Measurements from ENCODE around the gene LTBP2.

Gene LTBP2

DNA sequence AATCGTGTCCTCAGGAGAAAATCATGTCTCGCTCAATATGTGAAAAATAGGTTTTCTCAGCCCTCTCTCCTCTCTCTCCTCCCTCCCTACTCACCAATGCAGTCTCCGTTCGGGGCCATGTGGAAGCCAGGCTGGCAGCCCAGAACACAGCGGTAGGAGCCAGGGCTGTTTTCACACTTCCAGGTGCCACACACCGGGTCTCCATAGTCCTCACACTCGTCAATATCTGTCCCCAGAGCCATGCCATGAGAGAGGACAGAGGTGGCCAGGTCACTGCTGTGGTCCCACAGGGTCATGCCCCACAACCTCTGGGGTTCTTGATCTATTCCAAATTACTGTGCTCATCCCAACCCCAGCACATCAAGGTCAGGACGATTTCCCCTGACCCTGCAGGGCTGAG lies 105.0 kb downstream of the LTBP2 start:
- DNase-seq (ENCODE audit: low spot score), result no peak

DNA sequence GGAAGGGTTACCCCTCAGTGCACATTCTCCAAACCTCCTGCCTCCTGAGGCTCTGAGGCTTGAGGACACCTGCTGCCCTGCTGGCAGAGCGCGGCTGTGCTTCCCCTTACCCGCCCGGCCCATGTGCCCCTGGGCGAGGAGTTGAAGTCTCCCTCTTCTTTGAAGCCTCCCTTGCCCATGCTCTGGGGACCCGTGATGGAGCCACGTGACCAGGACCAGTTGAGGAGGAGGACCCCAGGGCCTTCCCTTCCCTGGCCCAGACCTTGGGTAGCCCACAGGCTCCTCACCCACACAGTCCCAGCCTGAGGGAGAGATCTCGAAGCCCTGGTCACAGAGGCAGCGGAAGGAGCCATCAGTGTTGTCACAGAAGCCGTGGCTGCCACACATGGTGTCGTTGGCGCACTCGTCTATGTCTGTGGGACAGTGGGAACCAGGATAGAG lies 105.6 kb downstream of the LTBP2 start:
- DNase-seq (ENCODE audit: low spot score), result no peak

DNA sequence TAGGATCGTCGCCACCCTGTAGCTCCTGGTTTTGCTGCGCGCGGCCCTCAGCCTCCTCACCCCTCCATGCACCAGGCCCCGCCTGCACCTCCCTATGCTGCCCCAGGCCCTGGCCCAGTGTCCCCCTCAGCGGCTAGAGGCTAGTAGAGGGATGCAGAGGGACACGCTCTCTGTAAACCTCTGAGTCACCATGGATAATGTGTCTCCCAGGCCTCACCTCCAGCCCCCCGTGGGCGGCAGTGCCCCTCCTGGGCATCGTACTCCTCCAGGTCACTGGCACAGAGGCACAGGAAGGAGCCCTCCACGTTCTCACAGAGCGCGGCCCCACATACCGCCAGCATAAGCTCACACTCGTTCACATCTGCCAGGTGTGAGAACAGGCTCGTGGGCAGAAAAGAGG lies 106.2 kb downstream of the LTBP2 start:
- DNase-seq (ENCODE audit: low spot score), result no peak

DNA sequence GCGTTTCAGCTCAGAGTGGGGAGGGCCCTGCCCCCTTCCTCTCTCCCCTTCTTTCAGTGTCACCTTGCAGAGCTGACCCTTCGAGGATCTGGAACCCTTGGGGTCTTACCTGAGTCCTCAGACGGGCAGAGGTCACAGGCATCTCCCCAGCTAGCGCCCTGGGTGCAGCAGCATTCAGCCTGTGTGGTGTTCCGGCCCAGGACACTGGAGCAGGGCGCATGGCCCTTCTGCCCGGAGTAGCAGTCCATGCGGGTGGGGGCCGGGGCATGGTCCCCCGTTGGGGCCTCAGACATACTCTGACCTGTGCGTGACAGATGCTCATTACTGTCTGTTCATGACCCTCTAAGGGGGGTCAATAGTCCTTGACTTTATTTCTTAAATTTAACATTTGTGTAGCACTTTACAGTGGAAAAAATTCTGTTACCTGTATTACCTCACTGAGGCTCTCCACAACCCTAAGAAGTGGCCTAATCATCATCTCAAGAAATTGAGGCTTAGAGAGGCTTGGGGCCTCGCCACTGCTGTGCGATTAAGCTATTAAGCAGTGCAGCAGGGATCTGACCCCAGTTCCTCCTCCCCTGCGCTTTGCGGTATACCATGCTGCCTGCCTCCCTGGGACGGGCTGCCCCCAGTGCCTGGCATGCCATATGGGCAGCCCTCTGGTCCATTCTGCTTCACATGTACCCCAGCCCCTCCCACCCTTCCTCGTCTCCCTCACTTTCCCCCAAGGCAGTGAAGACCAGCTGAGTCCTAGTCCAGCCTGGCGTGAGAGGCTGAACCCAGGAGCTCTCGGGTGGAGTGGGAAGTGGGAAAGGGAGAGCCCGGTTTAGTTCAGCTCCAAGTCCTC lies 106.9 kb downstream of the LTBP2 start:
- no peak for DNase-seq (ENCODE audit: low spot score)

DNA sequence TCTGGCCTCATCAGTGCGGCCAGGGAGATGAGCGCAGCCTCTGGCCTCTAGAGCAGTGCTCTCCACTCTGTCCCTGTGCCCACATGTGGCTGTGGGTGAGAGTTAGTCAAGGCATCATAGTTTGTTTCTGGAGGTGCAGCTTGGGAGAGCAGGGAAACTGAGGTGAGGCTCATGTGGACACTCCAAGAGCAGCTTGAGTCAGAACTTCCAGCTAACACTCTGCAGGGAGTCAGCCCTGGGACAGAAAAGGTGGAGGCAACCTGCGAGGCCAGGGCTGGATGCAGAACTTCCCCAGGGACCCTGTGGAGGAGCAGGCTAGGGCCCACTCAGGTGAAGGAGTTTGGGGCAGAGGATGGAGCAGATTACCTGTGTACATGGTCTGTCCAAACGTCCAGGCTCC lies 107.6 kb downstream of the LTBP2 start:
- no peak for DNase-seq (ENCODE audit: low spot score)

DNA sequence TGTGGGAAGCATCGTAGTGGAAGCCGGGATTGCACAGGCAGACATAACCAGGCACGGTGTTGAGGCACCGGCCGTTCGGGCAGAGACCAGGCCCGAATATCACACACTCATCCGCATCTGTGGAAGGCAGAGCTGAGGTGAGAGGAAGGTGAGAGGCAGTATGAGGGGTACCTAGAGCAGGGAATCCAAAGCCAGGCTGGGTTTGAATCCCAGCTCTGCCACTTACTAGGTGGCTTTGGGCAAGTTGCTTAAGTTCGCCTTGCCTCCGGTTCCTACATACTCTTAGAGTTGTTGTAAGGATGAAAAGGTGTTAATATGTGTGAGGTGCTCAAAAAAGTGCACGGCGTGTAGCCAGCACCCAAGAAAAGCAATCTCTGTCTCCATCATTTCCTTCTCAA lies 108.1 kb downstream of the LTBP2 start:
- no peak for DNase-seq (ENCODE audit: low spot score)

DNA sequence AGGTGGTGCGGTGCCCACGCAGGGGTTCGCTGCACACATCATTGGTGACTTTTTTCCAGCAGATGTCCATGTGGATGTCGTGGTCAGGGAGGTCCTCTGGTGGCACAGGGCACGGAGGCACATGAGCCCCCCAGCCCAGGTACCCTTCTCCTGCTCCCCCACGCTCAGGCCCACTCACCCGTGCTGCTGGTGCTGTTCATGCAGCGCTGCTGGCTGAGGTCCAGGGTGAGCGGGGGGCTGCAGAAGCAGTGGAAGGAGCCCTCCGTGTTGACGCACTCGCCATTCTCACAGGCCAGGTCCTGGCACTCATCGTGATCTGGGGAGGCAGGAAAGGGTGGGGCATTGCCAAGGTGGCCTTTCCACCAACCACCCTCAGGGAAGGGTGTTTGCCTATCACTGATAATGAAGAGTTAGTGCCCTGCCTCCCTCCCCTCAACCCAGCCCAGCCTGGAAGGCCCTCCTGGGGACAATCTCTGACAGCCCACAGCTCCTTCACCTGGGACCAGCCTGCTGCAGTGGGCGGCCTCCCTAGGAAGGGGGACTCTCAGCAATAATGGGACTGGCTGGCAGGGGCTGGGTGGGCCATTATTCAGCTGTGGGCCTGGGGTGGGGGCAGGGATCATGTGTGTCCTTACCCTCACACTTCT lies 108.6 kb downstream of the LTBP2 start:
- DNase-seq (ENCODE audit: low spot score), result no peak

DNA sequence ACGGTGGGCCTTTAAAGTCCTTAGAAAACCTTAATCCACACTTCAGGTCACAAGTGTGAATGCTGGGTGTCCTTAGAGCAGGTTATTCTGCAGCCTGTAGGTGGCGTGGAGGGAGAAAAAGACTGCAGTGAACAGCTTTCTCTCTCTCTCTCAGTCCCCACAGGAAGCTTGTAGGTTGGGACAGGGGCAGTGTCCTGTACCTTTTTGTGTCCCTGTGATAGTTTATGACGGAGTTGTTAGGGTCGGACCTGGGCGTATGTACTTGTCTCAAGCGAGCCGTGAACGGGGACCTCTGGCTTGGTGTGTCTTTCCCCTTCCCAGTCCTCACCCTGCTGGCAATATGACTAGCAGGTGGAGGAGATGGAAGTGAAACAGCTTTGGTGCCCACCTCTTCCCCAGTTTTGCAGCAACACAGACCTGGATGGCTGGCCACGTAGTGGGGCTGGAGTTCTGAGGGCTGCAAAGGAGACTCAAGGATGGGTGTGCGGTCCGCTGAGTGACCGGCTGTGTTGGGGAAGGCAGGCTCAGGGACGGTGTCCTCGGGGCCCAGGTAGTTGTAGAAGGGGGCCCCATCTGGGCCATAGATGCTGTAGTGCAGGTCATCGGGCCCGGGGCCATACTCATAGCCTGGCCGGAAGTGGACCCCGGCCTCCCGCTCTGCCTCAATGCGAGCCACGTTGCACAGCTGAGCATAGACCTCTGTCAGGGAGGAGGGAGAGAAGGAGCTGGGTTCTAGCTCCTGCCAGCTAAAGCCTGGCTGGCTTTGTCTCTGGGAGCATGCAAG lies 109.6 kb downstream of the LTBP2 start:
- DNase-seq (ENCODE audit: low spot score), result peak; percentile 60

DNA sequence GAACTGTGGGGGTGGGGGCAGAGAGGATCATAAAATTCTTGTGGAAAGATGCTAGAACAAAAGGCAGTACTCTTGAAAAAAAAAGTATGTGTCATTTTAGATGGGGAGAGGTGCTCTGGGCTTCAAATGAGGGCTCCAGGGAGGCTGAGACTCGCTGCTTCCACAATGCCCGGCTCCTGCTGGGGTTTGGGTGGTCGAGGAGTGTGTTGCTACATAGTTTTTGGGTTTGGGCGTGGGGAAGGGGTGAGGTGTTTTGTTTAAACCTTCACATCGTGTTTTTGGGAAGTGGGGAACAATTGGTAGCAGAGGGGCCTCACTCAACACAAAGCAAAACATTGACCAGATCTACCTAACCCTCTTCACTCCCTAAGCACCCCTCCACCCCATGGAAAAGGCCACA lies 110.3 kb downstream of the LTBP2 start:
- DNase-seq (ENCODE audit: low spot score), result no peak

DNA sequence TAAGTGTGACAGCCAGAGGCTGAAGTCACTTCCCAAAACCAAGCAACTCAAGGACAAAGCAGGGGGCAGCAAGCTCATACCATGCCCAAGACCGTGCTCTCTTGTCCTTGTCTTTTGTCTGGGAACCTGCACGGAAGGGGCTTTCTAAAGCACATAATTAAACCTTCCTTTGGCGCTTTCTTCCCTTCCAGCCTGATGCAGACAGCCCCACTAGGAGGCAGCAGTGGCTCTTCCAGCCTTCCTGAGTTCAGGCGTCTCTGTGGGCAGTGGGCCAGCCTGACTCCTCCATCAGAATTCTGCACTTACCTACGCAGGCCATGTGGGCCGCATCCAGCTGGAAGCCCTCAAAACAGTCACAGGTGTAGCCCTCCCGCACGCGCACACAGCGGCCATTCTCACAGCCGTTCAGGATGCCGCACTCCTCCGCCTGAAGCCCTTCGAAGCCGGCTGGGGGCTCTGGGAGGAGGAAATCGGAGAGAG lies 110.9 kb downstream of the LTBP2 start:
- DNase-seq (ENCODE audit: low spot score), result peak; percentile 54

DNA sequence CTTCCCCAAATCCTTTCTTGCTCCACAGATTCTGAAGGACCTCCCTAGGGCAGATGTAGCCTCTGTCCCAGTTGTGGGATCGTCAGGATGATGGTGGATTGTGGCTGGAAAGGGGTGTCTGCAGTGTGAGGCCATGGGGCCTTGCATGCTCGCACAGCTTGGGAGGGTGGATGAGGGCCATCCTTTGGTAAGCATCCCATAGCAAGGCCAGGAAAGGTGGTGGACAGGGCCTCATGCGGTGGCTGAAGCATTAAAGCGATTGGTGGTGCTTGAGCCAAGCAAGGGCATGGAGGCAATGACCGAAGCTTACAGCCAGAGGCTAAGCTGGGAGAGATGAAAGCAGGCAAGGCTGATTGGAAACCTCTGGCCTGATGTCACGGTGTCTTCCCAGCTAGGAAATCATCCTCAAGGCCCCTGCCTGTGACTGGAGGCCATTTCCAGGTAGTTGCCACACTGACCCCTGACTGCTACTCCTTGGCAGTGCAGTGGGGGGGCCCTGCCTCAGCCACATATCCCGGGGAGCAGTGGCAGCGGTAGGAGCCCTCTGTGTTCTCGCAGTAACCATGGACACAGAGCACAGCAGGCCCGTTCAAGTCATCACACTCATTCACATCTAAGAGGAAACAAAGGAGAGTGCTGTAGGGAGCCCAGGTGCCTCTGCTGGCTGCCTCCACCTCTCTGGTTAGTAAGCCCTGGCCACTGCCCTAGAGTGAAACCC lies 111.5 kb downstream of the LTBP2 start:
- DNase-seq (ENCODE audit: low spot score), result no peak

DNA sequence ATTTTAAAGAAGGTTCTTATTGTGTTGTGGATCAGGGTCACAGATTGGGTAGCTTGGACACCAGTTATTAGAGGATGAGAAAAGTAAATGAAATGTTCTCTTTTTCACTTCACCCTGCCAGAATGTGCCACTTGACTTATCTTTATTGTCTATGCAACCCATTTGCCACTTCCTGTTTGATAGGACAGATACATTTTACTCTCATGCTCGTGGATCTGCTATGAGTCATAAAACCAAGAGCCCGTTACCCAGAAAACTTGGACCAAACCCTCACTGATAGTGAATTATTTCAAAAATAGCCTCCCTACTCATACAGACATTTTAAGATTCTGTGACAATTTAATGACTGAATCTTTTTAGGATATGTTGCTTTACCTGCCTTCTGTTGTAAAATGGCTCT lies 116.7 kb downstream of the LTBP2 start:
- DNase-seq (ENCODE audit: low spot score), result no peak

DNA sequence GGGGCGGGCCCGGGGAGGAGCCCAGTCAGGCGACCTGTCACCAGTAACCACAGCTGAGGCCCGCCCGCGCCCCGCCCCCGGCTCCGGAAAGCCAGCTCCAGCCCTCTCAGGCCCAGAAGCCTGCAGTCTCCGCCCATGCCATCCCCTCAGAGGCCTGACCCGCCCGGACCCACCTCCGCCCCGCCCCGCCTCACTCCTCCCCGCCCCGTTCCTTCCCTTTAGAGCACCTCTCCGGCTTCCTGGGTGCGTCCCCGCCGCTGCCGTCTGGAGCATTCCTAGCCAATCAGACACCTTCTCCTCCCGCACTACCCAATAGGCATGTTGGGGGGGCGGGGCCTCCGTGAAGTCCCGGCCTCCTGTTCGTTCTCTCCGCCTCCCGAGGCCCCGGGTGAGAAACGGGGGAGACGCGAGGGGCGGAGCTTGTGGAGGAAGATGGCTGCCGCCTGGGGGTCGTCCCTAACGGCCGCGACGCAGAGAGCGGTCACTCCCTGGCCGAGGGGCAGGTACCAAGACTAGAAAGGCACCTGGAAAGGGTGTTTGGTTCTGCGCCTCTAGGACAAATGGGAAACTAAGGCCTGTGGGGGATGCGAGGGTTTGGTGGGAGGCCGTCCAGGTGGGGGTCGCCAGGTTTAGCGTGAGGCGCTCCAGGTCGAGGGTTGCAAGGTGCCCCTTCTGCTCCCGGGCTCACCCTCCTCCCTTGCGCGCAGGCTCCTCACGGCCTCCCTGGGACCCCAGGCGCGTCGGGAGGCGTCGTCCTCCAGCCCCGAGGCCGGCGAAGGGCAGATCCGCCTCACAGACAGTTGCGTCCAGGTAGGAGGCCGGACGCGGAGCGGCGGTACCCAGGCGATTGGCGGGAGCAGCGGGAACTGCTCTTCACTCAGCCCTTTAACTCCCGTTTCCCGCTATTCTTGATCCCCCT lies 118.4 kb downstream of the LTBP2 start, which contains the start of gene ISCA2:
Gene ISCA2 (plus strand): TSS at position 423 of the 919 bp plus-strand sequence. CDS start 10 bp downstream, at position 433.
- DNase-seq (ENCODE audit: low spot score), result peak; percentile 97

DNA sequence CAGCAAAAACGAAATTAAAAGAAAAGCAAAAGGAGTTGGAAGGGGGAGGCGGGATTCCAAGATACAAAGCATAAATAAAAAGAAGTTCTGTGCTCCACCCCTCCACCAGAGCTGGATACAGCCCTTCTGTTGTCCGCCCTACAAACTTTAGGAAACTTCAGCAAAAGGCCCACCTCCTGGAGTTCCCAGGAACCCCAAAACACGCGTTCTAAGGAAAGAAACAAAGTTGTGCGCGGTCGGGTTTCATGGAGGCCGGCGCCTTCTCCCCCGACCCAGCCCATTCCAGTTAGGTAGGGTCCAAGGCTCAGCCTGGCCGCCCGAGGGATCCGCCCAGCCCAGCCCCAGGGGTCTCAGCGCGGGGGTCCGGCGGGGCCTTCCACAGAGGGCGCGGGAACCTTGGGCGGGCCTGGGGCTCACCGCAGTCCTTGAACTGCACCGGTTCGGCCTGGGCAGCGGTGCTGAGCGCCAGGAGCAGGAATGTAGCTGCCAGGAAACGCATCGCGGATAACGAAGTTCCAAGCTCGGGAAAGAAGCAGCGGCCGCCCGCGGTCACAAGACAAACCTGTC lies 119.2 kb downstream of the LTBP2 start, which contains the start of gene NPC2:
Gene NPC2 (minus strand): TSS at position 530 of the 567 bp plus-strand sequence. CDS start 31 bp downstream, at position 499.
- no peak for DNase-seq (ENCODE audit: low spot score)

DNA sequence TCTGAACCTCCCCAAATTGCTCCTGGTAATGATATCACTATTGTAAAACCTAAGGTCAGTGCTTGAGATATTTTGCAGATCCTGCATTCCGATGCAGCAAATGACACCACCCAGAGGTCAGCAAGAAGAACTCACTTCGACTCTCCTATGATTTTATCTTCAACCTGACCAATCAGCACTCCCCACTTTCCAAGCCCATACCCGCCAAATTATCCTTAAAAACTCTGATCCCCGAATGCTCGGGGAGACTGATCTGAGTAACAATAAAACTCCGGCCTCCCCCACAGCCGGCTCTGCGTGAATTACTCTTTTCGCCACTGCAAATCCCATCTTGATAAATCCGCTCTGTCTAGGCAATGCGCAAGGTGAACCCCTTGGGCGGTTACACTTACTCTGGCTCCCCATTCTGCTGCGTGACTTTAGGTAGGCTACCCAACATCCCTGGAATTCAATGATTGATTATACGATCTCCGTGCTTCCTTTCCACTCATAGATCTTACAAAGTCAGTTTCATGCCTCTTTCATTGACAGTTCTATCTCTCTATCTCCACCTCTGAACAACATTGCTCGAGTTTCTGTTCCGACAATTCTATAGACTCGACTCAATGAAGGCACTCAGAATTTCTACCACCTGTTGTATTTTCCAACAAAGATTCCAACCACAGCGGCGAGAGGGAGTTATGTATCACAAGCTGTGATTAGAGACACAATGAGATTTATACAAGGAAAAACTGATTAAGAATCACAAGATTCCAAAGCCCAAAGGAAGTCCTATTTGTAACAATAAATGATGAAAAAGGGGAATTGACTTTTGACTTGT lies 119.9 kb downstream of the LTBP2 start:
- peak; percentile 55 for DNase-seq (ENCODE audit: low spot score)

DNA sequence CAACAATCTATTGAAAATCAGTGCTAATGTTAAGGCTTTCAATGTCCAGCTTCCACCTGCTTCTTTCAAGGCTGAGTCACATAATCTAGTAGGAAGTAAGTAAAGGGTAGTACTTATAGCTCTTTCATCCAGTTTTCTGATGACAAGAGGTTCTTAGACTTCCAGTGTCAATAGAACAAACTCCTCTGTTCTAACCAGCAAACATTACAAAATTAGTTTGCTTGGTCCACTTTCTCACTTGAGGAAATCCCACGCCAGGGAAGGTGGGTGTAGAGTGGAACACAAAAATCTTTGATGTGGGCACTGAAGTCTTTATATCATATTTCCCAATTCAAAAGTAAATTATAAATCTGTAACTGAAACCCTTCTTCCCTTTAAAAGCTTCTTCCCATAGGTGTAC lies 121.6 kb downstream of the LTBP2 start:
- no peak for DNase-seq (ENCODE audit: low spot score)

DNA sequence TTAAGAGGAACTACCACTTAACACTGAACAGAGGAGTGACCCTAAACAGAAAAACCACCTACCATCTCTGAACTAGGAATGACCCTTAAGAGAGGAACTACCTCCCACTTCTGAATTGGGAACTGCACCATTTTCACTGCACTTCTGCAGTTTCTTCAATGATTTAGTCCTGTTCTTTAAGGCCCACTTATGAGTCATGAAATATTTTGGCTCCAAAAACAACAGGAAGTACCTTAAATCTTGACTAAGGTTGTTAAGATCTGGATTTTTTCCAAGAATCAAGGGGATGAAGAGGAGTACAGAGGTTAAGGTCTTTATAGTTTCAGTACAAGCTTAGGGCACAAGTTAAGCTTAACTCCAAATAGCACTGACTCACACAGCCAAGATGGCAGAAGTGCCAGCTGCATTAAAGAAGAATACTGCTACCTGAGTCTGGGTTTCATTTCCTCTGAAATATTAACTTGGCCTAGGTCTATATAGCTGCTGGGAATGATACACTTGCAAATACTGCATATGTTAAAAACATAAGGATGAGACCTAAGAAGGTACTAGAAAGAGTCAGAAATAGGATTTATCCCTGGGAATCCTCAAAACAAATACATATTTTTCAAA lies 123.1 kb downstream of the LTBP2 start:
- DNase-seq (ENCODE audit: low spot score), result no peak

DNA sequence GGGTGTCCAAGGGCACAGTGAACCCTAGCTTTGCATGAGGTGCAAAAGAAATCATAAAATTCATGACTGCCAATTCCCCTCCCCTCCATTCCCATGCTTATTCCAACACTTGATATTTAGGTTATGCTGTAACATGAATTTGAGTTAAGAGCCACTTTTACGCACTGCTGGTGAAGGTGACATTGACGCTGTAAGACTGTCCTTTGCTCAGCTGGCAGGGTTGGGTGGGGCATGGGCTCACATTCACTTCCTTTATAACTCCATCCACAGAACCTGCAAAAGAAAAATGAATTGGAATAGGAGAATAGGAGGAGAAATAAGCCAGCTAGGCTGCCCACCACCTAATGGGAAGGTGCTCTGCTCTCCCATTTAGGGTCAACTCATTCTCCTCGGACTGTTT lies 125.9 kb downstream of the LTBP2 start:
- no peak for DNase-seq (ENCODE audit: low spot score)

DNA sequence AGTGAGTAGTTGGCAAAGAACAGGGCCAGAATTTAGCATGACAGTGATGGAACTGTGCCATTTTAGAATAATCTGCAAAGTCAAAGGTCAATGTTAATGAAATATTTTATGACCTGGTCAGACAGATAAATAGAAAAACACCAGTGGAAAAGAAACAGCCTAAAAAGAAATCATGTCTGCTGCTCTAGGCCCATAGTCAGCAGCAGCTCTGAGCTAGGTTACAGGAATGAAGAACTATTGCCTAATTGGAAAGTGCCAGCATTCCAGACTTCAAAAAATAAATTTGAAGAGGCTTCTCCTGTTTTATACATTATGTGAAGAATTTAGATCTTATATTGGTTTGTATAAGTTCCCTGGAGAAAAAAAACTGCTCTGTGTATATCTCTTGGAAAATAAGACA lies 128.7 kb downstream of the LTBP2 start:
- DNase-seq (ENCODE audit: low spot score), result no peak

Data from HuH-7 (cell line).